Stimulated activated CD8-positive, alpha-beta memory T cell treated with anti-CD3 and anti-CD28 coated beads, Interleukin-7, amount 100 ng/mL, for 48 hours (primary cell): Measurements from ENCODE around the gene ZNF532.

Experiments
- DNase-seq, 2 donors: peaks; one replicate each; pipeline ENCODE4 v3.0.0-alpha.2; 2020; ENCODE audit warnings: low read depth in 1 of 2; ENCODE audit errors: extremely low read depth in 1 of 2

ZNF532 gene

GRCh38 chr18:59033359-59033758 is 168.7 kb downstream of the ZNF532 start:
- DNase-seq: no peak

GRCh38 chr18:59033974-59034373 is 169.3 kb downstream of the ZNF532 start:
- no peak for DNase-seq

GRCh38 chr18:59035591-59035990 is 170.9 kb downstream of the ZNF532 start:
- no peak for DNase-seq
